Progenitor cell of endocrine pancreas (in vitro differentiated cells): ENCODE data around the gene CBX2. TPM values are rescaled to one million over a fixed set of nuclear protein-coding genes. Genes with fewer than 3 reads are reported as not detected.

ENCODE experiments used
- DNase-seq: peaks from one replicate; pipeline ENCODE4 v3.0.0; 2021; ENCODE audit warnings: low spot score; ENCODE audit not compliant: unreplicated experiment
- H3K27ac Mint-ChIP-seq: 2 replicates; pipeline ENCODE4 v1.8.0; 2021; ENCODE audit warnings: mild to moderate bottlenecking, moderate library complexity, mixed read lengths
- H3K27me3 Mint-ChIP-seq: 2 replicates; pipeline ENCODE4 v1.8.0; 2021; ENCODE audit warnings: mixed read lengths
- H3K36me3 Mint-ChIP-seq: 2 replicates; pipeline ENCODE4 v1.8.0; 2022; ENCODE audit warnings: mixed read lengths; ENCODE audit not compliant: insufficient read depth
- H3K4me1 Mint-ChIP-seq: 2 replicates; pipeline ENCODE4 v1.8.0; 2021; ENCODE audit warnings: low read depth, mixed read lengths
- H3K4me3 Mint-ChIP-seq: 2 replicates; pipeline ENCODE4 v1.8.0; 2021; ENCODE audit warnings: low read depth, mild to moderate bottlenecking, moderate library complexity, mixed read lengths
- H3K9me3 Mint-ChIP-seq: 2 replicates; pipeline ENCODE4 v1.8.0; 2021; ENCODE audit warnings: low read depth, mixed read lengths
- CTCF ChIP-seq: fragments of 200-600 bp; sonication (generic); IDR thresholded peaks from one replicate; pipeline ENCODE4 v1.5.0; 2021; ENCODE audit warnings: antibody characterized with exemption, mild to moderate bottlenecking; ENCODE audit not compliant: unreplicated experiment
- total RNA-seq: library from RNA; stranded (reverse); gene quantifications from 2 replicates; pipeline ENCODE4 v1.2.1, GENCODE V29; 2021

The CBX2 gene
- total RNA-seq, 1 donor from 2014 or later = 111 TPM

DNA sequence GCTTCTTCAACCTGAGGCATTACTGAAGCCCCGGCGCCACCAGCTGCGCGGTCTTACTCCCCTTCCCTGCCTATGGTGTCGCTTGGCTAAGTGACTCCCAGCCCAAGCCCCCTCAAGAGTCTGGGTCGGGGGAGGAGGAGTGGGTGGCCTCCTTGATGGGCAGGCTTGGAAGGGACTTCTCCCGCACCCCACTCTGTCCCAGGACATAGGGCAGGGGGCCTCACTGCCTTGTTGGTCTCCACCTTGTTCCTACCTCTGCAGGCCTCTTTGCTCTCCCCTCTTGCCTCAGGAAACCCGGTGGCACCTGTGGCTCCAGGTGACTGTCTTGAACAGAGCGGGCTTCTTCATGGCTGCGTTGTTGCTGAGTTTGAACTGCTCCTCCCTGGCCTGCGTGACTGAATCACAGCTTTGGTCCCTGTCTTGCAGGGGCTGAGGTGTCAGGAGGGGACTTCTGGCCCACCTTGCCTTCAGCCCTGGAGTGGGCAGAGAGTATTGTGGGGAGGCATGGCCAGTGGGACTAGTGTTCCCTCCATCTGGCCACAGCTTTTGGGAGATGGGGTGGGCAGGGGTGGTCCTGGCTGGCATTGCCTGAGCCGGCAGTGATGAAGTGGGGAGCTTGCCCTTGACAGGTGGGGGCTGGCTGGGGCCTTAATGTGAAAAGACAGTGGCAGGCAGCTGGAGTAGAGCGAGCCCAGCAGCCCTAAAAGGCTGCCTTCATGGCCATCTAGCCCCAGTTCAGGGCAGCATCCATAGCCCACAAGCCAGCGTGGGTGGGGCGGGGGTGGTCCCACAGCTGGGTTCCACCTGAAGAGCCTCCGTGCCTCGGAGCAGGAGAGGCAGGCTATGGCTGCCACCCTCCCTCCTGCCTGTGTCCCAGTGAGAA lies 7.3 kb downstream of the CBX2 start:
- no peak overlapping the region for H3K27ac Mint-ChIP-seq
- H3K27me3 Mint-ChIP-seq = peaks cover 24% of the 10 kb centered on the region
- no peaks in the 10 kb centered on the region for H3K9me3 Mint-ChIP-seq
- DNase-seq = no peak
- peaks cover 21% of the 10 kb centered on the region for H3K4me1 Mint-ChIP-seq
- no peak overlapping the region for H3K4me3 Mint-ChIP-seq
- no peak for TF ChIP-seq CTCF
- peaks cover 26% of the 10 kb centered on the region for H3K36me3 Mint-ChIP-seq

DNA sequence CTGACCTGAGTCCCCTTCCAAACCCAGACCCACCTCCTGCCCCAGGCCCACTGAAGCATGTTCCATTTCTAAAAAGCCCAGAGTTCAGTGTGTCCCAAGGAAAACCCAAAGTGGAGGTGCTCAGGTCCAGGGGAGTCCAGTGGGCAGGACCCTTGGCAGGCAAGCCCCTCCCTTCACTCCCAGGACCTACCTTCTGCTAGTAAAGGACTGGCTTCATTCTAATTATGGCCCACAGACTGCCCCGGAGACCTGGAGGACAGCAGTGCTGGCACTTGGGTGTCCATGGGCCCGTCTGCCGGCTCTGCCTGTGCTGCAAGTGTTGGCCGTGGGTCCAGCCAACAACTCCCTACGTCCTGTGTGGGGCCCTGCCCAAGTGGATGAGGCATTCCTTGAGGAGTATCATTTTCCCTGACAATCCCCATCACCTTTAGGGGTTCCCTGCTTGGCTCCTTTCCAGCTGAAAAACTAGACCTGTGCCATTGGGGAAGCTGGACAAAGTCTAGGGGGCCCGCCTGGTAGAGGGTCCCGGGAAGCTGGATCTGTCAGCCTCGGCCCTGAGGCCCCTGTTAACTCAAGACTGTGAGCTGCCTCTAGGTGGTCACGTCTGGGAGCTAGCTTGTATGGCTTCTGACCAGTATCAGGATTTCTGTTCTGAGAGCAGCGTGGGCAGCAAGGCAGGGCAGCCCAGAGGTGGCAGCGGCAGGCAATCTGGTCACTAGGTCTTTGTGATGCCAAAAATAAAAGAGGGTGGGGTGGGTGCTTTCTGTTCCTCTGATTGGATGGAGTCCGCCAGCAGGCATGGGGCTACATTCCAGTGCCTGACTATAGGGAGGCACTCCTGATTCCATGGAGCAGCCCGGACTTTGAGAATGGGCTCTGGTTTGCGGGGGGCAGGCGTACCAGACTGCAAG lies 8.2 kb downstream of the CBX2 start:
- Mint-ChIP-seq H3K36me3 (peaks cover 19% of the 10 kb centered on the region), H3K9me3 (no peaks in the 10 kb centered on the region), H3K27me3 (peaks cover 33% of the 10 kb centered on the region), H3K4me1 (peaks cover 13% of the 10 kb centered on the region), H3K27ac (no peak overlapping the region), H3K4me3 (no peak overlapping the region)
- TF ChIP-seq CTCF = no peak
- DNase-seq = no peak

DNA sequence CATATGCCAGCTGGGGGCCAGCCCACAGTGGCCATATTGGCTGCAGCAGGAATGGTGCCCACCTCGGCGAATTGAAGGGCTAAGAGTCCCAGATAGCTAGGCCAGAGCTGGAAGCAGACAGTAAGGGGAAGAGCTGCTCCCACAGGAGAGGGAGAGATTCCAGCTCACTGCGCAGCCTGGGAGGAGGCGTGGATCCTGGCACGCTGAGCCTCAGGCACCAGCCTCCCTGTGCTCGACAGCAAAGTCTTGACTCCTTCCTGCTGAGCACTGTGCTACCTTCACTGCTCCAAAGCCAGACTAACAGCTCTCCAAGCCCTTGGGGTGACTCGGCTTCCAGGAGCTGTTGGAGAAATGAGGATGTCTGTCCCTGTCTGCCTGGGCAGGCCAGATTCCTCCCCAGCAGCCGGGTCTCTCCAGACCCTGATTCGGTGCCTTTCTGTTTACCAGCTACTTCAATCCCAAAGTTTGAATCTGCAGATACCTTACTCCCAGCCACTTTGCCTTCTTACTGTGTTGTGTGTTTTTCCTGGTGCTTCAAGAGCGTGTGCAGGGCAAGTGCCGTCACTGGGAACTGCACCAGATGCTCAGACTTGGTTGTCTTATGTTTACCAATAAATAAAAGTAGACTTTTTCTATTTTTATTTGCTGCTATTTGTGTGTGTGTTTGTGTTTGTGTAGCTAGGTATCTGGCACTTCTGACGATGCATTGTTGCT lies 9.1 kb downstream of the CBX2 start:
- DNase-seq = no peak
- H3K36me3 Mint-ChIP-seq = peaks cover 12% of the 10 kb centered on the region
- H3K4me1 Mint-ChIP-seq = peaks cover 13% of the 10 kb centered on the region
- no peak overlapping the region for H3K4me3 Mint-ChIP-seq
- peaks cover 37% of the 10 kb centered on the region for H3K27me3 Mint-ChIP-seq
- H3K27ac Mint-ChIP-seq = no peak overlapping the region
- no peaks in the 10 kb centered on the region for H3K9me3 Mint-ChIP-seq
- no peak for TF ChIP-seq CTCF

GRCh38 chr17:79788455-79788854 lies 10.5 kb downstream of the CBX2 start:
- Mint-ChIP-seq H3K36me3 (peaks cover 5% of the 10 kb centered on the region), H3K27ac (no peak overlapping the region), H3K27me3 (peaks cover 44% of the 10 kb centered on the region), H3K4me1 (peaks cover 13% of the 10 kb centered on the region), H3K4me3 (no peak overlapping the region), H3K9me3 (no peaks in the 10 kb centered on the region)
- DNase-seq = no peak
- TF ChIP-seq CTCF = no peak
